Esophagus muscularis mucosa (tissue), 4 donors: ENCODE data around the gene RNF126.
"Not testable (repeated sequence)": the region's sequence is repeated elsewhere in the genome, so short reads cannot be mapped to it uniquely, and the experiment has no call there.

Experiments used
- EP300 ChIP-seq: sonication (generic); formaldehyde crosslinking; IDR thresholded peaks from one replicate; pipeline ENCODE4 v1.6.1; 2017; ENCODE audit warnings: antibody characterized with exemption
- POLR2A ChIP-seq: fragments of 450-650 bp; IDR thresholded peaks from one replicate; pipeline ENCODE4 v1.6.1; 2017; ENCODE audit warnings: antibody characterized with exemption, moderate library complexity, mild to moderate bottlenecking, low read depth
- POLR2AphosphoS5 ChIP-seq, 2 donors: sonication (generic); formaldehyde crosslinking; IDR thresholded peaks; one replicate each; pipeline ENCODE4 v1.6.1; 2017; ENCODE audit warnings: antibody characterized with exemption in 2 of 2
- TF ChIP-seq, protein P1 (sequence below), 3 experiments: fragments of 200-600 bp in 2 of 3; fragments of 450-650 bp in 1 of 3; sonication (generic) in 2 of 3; IDR thresholded peaks; one replicate each; pipeline ENCODE4 v1.5.1; 2017 to 2019; ENCODE audit warnings: antibody characterized with exemption in 3 of 3, mild to moderate bottlenecking in 2 of 3, moderate library complexity in 1 of 3

DNA sequence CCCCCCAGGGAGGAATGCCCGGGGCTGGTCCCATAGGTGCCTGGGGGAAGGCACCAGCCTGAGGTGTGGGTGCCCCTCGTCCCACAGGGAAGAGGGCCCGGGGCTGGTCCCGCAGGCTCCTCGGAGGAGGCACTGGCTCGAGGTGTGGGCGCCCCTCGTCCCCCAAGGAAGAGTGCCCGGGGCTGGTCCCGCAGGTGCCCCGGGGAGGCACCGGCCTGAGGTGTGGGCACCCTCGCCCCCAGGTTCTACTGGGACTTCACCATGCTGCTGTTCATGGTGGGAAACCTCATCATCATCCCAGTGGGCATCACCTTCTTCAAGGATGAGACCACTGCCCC is 59.7 kb downstream of the RNF126 start:
- not testable (repeated sequence) for TF ChIP-seq POLR2AphosphoS5 (IDR thresholded peaks at IDR 0.05); EP300; POLR2A
- TF ChIP-seq, protein P1, sequence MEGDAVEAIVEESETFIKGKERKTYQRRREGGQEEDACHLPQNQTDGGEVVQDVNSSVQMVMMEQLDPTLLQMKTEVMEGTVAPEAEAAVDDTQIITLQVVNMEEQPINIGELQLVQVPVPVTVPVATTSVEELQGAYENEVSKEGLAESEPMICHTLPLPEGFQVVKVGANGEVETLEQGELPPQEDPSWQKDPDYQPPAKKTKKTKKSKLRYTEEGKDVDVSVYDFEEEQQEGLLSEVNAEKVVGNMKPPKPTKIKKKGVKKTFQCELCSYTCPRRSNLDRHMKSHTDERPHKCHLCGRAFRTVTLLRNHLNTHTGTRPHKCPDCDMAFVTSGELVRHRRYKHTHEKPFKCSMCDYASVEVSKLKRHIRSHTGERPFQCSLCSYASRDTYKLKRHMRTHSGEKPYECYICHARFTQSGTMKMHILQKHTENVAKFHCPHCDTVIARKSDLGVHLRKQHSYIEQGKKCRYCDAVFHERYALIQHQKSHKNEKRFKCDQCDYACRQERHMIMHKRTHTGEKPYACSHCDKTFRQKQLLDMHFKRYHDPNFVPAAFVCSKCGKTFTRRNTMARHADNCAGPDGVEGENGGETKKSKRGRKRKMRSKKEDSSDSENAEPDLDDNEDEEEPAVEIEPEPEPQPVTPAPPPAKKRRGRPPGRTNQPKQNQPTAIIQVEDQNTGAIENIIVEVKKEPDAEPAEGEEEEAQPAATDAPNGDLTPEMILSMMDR (IDR thresholded peaks at IDR 0.05), result not testable (repeated sequence)
